ENCODE results near the gene ILKAP.
"Not testable (repeated sequence)": the region's sequence is repeated elsewhere in the genome, so short reads cannot be mapped to it uniquely, and the experiment has no call there.

ILKAP gene

DNA sequence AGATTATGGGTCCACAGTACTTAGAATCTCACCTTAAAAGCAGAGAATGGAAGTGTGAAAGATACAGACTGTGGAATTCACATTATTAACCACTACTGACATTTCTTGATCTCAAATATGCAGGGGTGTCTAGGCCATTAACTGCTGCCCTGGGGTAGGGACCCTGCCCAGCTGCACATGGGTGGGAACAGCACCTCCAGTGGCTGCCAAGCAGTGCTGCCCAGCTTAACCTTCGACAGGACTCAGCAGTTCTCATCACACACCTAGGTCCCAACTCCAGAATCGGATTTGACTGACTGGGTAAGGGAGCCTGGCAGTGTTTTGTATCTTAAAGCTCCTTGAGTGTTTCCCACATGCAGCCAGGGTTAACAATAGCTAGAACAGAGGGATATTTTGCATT is 29.8 kb downstream of the ILKAP start:
- Histone ChIP-seq H3K36me3 (ENCODE audit: insufficient read depth, insufficient read length, low read length) (peaks cover 90% of the 10 kb centered on the region), H3K4me1 (ENCODE audit: insufficient read depth, insufficient read length) (peaks cover 2% of the 10 kb centered on the region), H3K4me3 (ENCODE audit: insufficient read length, low read depth) (no peak overlapping the region), H3K9ac (ENCODE audit: insufficient read length, low read depth) (no peak overlapping the region), H3K27me3 (ENCODE audit: insufficient read depth, insufficient read length) (no peaks in the 10 kb centered on the region), H3K9me3 (ENCODE audit: insufficient read depth, low read length) (no peaks in the 10 kb centered on the region)
- no peak for DNase-seq (ENCODE audit: low read depth, low spot score)
- TF ChIP-seq YY1 (IDR thresholded peaks at IDR 0.05; ENCODE audit: insufficient read depth, insufficient read length) (no peak), ZNF274 (IDR thresholded peaks at IDR 0.05; ENCODE audit: low read depth, low read length) (no peak), SUZ12 (IDR thresholded peaks at IDR 0.05; ENCODE audit: extremely low read depth, insufficient read depth, insufficient read length) (no peak)

DNA sequence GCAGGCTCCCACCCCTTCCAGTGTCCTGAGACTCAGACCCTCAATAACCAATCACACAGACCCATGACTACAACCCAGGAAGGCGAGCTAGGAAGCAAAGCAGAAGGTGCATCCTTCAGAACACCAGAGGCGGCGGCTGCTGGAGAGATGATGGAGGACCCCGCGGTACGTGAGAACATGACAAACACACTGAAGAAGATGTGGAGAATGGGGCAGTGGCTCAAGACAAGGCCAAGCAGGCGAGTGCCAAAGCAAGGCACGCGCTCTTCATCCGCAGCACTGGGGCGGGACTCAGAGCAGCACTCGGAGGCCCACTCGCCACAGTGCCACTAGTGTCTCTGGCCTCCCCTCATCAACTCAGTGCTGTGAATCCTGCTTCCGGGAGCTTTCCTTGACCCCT is 31.1 kb downstream of the ILKAP start:
- Histone ChIP-seq H3K4me1 (ENCODE audit: insufficient read depth, insufficient read length) (peaks cover 2% of the 10 kb centered on the region), H3K27me3 (ENCODE audit: insufficient read depth, insufficient read length) (no peaks in the 10 kb centered on the region), H3K36me3 (ENCODE audit: insufficient read depth, insufficient read length, low read length) (peaks cover 91% of the 10 kb centered on the region), H3K9me3 (ENCODE audit: insufficient read depth, low read length) (no peaks in the 10 kb centered on the region), H3K9ac (ENCODE audit: insufficient read length, low read depth) (no peak overlapping the region), H3K4me3 (ENCODE audit: insufficient read length, low read depth) (no peak overlapping the region)
- TF ChIP-seq ZNF274 (IDR thresholded peaks at IDR 0.05; ENCODE audit: low read depth, low read length) (no peak), SUZ12 (IDR thresholded peaks at IDR 0.05; ENCODE audit: extremely low read depth, insufficient read depth, insufficient read length) (no peak), YY1 (IDR thresholded peaks at IDR 0.05; ENCODE audit: insufficient read depth, insufficient read length) (no peak)
- no peak for DNase-seq (ENCODE audit: low read depth, low spot score)

- no peaks in the 10 kb centered on the region for H3K27me3 ChIP-seq (ENCODE audit: insufficient read depth, insufficient read length)
- no peak overlapping the region for H3K4me3 ChIP-seq (ENCODE audit: insufficient read length, low read depth)
- peaks cover 90% of the 10 kb centered on the region for H3K36me3 ChIP-seq (ENCODE audit: insufficient read depth, insufficient read length, low read length)
- no peaks in the 10 kb centered on the region for H3K9me3 ChIP-seq (ENCODE audit: insufficient read depth, low read length)
- TF ChIP-seq ZNF274 (IDR thresholded peaks at IDR 0.05; ENCODE audit: low read depth, low read length) (no peak), YY1 (IDR thresholded peaks at IDR 0.05; ENCODE audit: insufficient read depth, insufficient read length) (no peak), SUZ12 (IDR thresholded peaks at IDR 0.05; ENCODE audit: extremely low read depth, insufficient read depth, insufficient read length) (no peak)
- H3K4me1 ChIP-seq (ENCODE audit: insufficient read depth, insufficient read length) = peaks cover 2% of the 10 kb centered on the region
- no peak for DNase-seq (ENCODE audit: low read depth, low spot score)
- no peak overlapping the region for H3K9ac ChIP-seq (ENCODE audit: insufficient read length, low read depth)
Measured at GRCh38 chr2:238171575-238172187, 31.8 kb downstream of the ILKAP start.

GRCh38 chr2:238171072-238171431 is 32.4 kb downstream of the ILKAP start:
- H3K27me3 ChIP-seq (ENCODE audit: insufficient read depth, insufficient read length); H3K4me1 ChIP-seq (ENCODE audit: insufficient read depth, insufficient read length); DNase-seq (ENCODE audit: low read depth, low spot score); H3K9ac ChIP-seq (ENCODE audit: insufficient read length, low read depth); H3K4me3 ChIP-seq (ENCODE audit: insufficient read length, low read depth); H3K9me3 ChIP-seq (ENCODE audit: insufficient read depth, low read length): not testable (repeated sequence)
- H3K36me3 ChIP-seq (ENCODE audit: insufficient read depth, insufficient read length, low read length) = peaks cover 90% of the 10 kb centered on the region

DNA sequence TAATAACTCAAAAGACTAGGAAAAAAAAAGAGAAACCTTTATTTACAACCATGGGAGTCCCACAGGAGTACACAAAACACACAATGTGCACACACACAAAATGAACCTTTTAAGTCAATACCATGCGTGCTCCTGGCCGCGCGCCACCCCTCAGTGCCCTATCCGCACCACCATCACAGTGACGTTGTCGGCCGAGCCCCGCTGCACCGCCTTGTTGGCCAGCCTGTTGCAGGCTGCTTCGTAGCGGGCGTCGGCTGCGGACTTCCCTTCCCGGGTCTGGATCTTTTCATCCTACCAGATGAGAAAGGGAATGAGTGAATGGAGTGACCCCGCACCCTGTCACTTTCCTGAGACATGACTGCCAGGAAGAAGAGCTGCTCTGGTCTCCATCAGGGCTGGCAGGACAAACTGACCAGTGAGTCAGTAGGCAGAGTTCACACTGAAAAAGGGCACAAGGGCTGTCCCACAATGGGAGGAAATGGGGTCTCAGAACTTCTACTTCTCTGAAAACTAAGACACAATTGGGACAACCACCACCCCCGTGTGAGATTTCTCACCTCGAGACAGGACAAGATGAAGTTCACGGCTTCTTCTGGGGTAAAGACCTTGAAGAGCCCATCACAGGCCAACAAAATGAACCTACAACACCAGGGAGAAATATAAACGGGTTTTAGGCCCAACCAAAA is 33.0 kb downstream of the ILKAP start:
- H3K4me3 ChIP-seq (ENCODE audit: insufficient read length, low read depth) = no peak overlapping the region
- H3K9me3 ChIP-seq (ENCODE audit: insufficient read depth, low read length) = no peaks in the 10 kb centered on the region
- no peak for DNase-seq (ENCODE audit: low read depth, low spot score)
- peaks cover 2% of the 10 kb centered on the region for H3K4me1 ChIP-seq (ENCODE audit: insufficient read depth, insufficient read length)
- peaks cover 2% of the 10 kb centered on the region for H3K27me3 ChIP-seq (ENCODE audit: insufficient read depth, insufficient read length)
- peaks cover 86% of the 10 kb centered on the region for H3K36me3 ChIP-seq (ENCODE audit: insufficient read depth, insufficient read length, low read length)
- H3K9ac ChIP-seq (ENCODE audit: insufficient read length, low read depth) = no peak overlapping the region
- no peak for TF ChIP-seq YY1 (IDR thresholded peaks at IDR 0.05; ENCODE audit: insufficient read depth, insufficient read length)
- TF ChIP-seq ZNF274 (IDR thresholded peaks at IDR 0.05; ENCODE audit: low read depth, low read length) = no peak
- no peak for TF ChIP-seq SUZ12 (IDR thresholded peaks at IDR 0.05; ENCODE audit: extremely low read depth, insufficient read depth, insufficient read length)

DNA sequence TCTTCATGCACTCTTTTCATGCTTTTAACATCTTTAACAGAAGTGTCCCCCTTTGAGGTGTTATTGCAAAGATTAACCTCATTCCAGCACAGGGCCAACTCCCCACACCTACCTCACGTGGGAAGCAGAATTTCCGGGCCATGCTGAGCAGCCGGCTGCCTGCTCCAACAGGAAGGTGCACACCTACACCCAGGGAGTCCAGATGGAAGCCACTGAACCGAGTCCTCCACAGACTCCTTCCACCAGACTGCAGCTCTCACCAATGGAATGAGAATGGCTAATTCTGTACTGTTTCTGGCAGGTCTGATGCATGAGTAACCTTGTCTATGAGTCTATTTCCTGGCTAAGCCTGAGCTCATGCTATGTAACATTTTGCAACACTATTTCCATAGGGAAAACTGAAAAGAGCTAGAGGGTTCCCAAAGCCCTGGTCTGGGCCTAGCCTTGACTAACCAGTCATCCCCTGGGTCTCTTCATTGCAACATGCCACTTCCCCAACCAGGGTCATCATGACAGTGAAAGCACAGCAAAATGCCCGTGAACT is 33.7 kb downstream of the ILKAP start:
- Histone ChIP-seq H3K27me3 (ENCODE audit: insufficient read depth, insufficient read length) (peaks cover 10% of the 10 kb centered on the region), H3K4me1 (ENCODE audit: insufficient read depth, insufficient read length) (peaks cover 2% of the 10 kb centered on the region), H3K9me3 (ENCODE audit: insufficient read depth, low read length) (no peaks in the 10 kb centered on the region), H3K4me3 (ENCODE audit: insufficient read length, low read depth) (no peak overlapping the region), H3K36me3 (ENCODE audit: insufficient read depth, insufficient read length, low read length) (peaks cover 78% of the 10 kb centered on the region), H3K9ac (ENCODE audit: insufficient read length, low read depth) (no peak overlapping the region)
- no peak for DNase-seq (ENCODE audit: low read depth, low spot score)
- no peak for TF ChIP-seq SUZ12 (IDR thresholded peaks at IDR 0.05; ENCODE audit: extremely low read depth, insufficient read depth, insufficient read length)
- no peak for TF ChIP-seq ZNF274 (IDR thresholded peaks at IDR 0.05; ENCODE audit: low read depth, low read length)

DNA sequence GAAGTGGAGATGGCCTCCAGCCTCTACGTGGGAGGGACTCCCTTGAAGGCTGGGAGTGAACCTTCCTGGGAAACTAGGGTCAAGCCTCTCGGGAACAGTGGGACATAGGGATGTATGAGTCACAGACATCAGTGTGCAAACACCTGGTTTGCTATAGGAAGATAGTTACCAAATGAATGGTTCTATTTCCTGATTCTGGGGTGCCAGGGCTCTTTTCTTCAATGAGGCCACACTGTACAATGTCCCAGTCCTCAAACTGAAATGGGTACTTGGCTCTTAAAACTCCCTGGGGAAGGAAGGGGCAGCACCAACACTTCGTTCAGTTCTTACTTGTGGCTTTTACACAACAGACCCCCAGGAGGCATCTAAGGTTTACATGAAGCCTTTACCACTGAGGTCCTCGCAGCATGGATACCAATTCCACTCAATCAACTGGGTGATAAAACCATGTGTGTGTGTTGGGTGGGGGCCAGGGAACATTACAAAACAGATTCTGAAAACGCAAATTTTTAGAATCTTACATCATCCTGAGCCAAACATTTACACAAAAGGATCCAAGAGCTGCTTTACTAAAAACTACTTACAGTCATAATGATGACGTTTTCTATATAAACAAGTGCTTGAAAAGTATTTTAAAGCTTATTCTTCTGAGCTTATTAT is 34.3 kb downstream of the ILKAP start:
- H3K36me3 ChIP-seq (ENCODE audit: insufficient read depth, insufficient read length, low read length) = peaks cover 72% of the 10 kb centered on the region
- peaks cover 2% of the 10 kb centered on the region for H3K4me1 ChIP-seq (ENCODE audit: insufficient read depth, insufficient read length)
- H3K9ac ChIP-seq (ENCODE audit: insufficient read length, low read depth) = no peak overlapping the region
- peaks cover 15% of the 10 kb centered on the region for H3K27me3 ChIP-seq (ENCODE audit: insufficient read depth, insufficient read length)
- no peak for DNase-seq (ENCODE audit: low read depth, low spot score)
- no peaks in the 10 kb centered on the region for H3K9me3 ChIP-seq (ENCODE audit: insufficient read depth, low read length)
- no peak for TF ChIP-seq SUZ12 (IDR thresholded peaks at IDR 0.05; ENCODE audit: extremely low read depth, insufficient read depth, insufficient read length)
- no peak for TF ChIP-seq YY1 (IDR thresholded peaks at IDR 0.05; ENCODE audit: insufficient read depth, insufficient read length)
- no peak for TF ChIP-seq ZNF274 (IDR thresholded peaks at IDR 0.05; ENCODE audit: low read depth, low read length)
- no peak overlapping the region for H3K4me3 ChIP-seq (ENCODE audit: insufficient read length, low read depth)

All from NT2/D1 (cell line).